Ishikawa (cell line): ENCODE results near the gene DPAGT1.

Experiments
- CEBPB ChIP-seq: IDR thresholded peaks from 2 replicates; pipeline ENCODE4 v1.6.1; 2012
- CREB1 ChIP-seq: IDR thresholded peaks from 2 replicates; pipeline ENCODE4 v1.6.1; 2012; ENCODE audit warnings: low read depth
- EGR1 ChIP-seq: IDR thresholded peaks from 2 replicates; pipeline ENCODE4 v1.6.1; 2012
- EP300 ChIP-seq: IDR thresholded peaks from 2 replicates; pipeline ENCODE4 v1.6.1; 2012; ENCODE audit warnings: borderline replicate concordance
- FOXM1 ChIP-seq: IDR thresholded peaks from 2 replicates; pipeline ENCODE4 v1.6.1; 2012; ENCODE audit warnings: low read depth, borderline replicate concordance
- NFIC ChIP-seq: IDR thresholded peaks from 2 replicates; pipeline ENCODE4 v1.6.1; 2012
- RAD21 ChIP-seq: IDR thresholded peaks from 2 replicates; pipeline ENCODE4 v1.6.1; 2012; ENCODE audit warnings: low read depth
- TAF1 ChIP-seq: IDR thresholded peaks from 2 replicates; pipeline ENCODE4 v1.6.1; 2012; ENCODE audit warnings: low read depth, mild to moderate bottlenecking
- TCF12 ChIP-seq: IDR thresholded peaks from 2 replicates; pipeline ENCODE4 v1.6.1; 2012; ENCODE audit warnings: low read depth
- TEAD4 ChIP-seq: IDR thresholded peaks from 2 replicates; pipeline ENCODE4 v1.6.1; 2012
- YY1 ChIP-seq: IDR thresholded peaks from 2 replicates; pipeline ENCODE4 v1.6.1; 2012; ENCODE audit warnings: low read depth
- ZBTB7A ChIP-seq: IDR thresholded peaks from 2 replicates; pipeline ENCODE4 v1.6.1; 2012; ENCODE audit warnings: low read depth
- TF ChIP-seq, protein P1 (sequence below): IDR thresholded peaks from 2 replicates; pipeline ENCODE4 v1.6.1; 2012
- TF ChIP-seq, protein P2 (sequence below): IDR thresholded peaks from 2 replicates; pipeline ENCODE4 v1.6.1; 2012
- TF ChIP-seq, protein P3 (sequence below): IDR thresholded peaks from 2 replicates; pipeline ENCODE4 v1.6.1; 2012; ENCODE audit warnings: low read depth, mild to moderate bottlenecking

Gene DPAGT1

DNA sequence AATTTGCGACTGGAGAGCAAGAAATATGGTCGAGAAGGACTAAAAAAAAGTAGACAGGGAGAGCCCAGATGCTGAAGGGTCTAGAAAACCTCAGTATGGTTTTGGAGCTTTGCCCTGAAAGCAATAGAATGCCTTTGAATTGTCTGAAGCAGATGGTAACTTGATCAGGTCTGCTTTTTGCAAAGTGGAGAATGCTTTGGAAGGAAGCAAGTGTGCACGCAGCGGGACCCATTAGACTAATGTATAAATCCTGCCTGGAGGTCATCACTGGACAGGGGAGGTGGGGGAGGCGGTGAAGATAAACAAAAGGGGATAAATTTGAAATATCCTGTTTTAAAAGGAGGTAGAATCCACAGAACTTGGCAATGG lies 19.0 kb upstream of the DPAGT1 start:
- TF ChIP-seq TCF12, result no peak
- no peak for TF ChIP-seq YY1
- TF ChIP-seq TEAD4, result no peak
- TF ChIP-seq, protein P1, sequence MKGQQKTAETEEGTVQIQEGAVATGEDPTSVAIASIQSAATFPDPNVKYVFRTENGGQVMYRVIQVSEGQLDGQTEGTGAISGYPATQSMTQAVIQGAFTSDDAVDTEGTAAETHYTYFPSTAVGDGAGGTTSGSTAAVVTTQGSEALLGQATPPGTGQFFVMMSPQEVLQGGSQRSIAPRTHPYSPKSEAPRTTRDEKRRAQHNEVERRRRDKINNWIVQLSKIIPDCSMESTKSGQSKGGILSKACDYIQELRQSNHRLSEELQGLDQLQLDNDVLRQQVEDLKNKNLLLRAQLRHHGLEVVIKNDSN, result no peak
- TF ChIP-seq RAD21, result no peak
- TF ChIP-seq CREB1, result no peak
- no peak for TF ChIP-seq EGR1
- TF ChIP-seq, protein P2, sequence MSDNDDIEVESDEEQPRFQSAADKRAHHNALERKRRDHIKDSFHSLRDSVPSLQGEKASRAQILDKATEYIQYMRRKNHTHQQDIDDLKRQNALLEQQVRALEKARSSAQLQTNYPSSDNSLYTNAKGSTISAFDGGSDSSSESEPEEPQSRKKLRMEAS, result no peak
- no peak for TF ChIP-seq CEBPB
- TF ChIP-seq FOXM1, result no peak
- TF ChIP-seq TAF1, result no peak

DNA sequence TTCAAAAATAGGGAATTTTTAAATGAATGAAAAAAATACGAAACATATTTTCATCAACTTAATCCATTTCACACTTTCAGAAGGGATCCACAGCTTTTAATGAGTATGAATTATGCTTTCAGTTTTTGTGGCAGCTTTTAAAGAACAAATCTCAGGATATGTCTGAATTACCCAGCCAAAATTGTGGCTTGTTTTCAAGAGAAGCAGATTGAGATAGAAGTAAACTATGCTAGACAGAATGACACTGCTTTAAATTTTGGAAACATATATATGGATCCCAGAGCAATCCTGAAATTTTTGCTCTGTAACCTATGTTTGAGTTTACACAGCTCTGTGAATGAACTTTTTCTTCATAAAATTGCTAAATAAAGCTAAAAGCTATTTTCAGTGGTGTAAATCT lies 17.3 kb upstream of the DPAGT1 start:
- TF ChIP-seq FOXM1 (no peak), ZBTB7A (no peak), CREB1 (no peak), EP300 (no peak), TAF1 (no peak), CEBPB (no peak), RAD21 (no peak)
- TF ChIP-seq, protein P1, result no peak
- TF ChIP-seq, protein P3, sequence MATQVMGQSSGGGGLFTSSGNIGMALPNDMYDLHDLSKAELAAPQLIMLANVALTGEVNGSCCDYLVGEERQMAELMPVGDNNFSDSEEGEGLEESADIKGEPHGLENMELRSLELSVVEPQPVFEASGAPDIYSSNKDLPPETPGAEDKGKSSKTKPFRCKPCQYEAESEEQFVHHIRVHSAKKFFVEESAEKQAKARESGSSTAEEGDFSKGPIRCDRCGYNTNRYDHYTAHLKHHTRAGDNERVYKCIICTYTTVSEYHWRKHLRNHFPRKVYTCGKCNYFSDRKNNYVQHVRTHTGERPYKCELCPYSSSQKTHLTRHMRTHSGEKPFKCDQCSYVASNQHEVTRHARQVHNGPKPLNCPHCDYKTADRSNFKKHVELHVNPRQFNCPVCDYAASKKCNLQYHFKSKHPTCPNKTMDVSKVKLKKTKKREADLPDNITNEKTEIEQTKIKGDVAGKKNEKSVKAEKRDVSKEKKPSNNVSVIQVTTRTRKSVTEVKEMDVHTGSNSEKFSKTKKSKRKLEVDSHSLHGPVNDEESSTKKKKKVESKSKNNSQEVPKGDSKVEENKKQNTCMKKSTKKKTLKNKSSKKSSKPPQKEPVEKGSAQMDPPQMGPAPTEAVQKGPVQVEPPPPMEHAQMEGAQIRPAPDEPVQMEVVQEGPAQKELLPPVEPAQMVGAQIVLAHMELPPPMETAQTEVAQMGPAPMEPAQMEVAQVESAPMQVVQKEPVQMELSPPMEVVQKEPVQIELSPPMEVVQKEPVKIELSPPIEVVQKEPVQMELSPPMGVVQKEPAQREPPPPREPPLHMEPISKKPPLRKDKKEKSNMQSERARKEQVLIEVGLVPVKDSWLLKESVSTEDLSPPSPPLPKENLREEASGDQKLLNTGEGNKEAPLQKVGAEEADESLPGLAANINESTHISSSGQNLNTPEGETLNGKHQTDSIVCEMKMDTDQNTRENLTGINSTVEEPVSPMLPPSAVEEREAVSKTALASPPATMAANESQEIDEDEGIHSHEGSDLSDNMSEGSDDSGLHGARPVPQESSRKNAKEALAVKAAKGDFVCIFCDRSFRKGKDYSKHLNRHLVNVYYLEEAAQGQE, result no peak
- TF ChIP-seq, protein P2, result no peak

DNA sequence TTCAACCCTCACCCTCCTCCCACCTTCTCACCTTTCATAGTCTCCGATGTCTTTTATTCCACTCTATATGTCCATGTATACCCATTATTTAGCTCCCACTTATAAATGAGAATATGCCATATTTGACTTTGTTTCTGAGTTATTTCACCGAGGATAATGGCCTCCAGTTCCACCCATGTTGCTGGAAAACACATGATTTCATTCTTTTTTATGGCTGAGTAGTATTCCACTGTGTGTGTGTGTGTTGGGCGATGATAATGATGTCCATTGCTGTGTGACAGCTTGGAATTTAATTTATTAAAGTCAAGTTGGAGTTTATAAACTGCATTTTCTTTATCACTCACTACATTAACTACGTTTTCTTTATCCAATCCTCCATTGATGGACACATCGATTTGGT lies 16.6 kb upstream of the DPAGT1 start:
- TF ChIP-seq TCF12, result no peak
- TF ChIP-seq, protein P2, result no peak
- no peak for TF ChIP-seq RAD21
- TF ChIP-seq EGR1, result no peak
- no peak for TF ChIP-seq CEBPB
- TF ChIP-seq EP300, result no peak
- no peak for TF ChIP-seq CREB1
- no peak for TF ChIP-seq YY1
- no peak for TF ChIP-seq TEAD4
- TF ChIP-seq FOXM1, result no peak
- TF ChIP-seq ZBTB7A, result no peak
- TF ChIP-seq NFIC, result no peak
- TF ChIP-seq, protein P3, result no peak
- TF ChIP-seq TAF1, result no peak
- TF ChIP-seq, protein P1, result no peak

DNA sequence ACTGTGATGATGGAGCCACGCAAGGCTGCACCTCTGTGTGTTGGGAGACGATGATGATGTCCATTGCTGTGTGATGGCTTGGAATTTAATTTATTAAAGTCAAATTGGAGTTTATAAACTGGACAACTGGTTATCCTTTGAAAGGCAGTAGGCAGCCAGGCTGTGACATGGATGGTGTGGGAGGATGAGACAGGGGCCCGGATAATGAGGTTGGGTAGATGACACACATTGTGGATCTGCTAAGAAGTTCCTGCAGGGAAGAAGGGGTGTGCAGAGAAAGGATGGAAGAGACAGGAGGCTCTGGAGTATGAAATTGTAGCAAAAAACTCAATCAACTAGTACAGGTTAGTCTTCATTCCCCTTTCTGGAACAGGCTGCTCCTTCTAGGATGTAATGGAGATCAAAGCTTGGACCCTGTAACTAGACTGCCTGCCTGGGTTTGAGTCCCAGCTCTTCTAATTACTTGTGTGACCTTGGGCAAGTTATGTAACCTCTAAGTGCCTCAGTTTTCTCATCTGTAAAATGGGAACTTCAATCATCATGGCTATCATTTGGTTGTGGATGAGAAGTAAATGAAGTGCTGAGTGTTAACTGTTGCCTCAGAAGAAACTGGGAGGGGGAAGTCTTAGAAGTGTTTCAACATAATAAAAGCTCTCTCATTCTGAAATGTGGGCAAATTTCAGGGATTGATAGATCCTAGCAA lies 15.5 kb upstream of the DPAGT1 start:
- TF ChIP-seq ZBTB7A (no peak), TCF12 (no peak), FOXM1 (no peak), YY1 (no peak), EGR1 (no peak), TAF1 (no peak), CREB1 (no peak), TEAD4 (no peak), NFIC (no peak), CEBPB (no peak), EP300 (no peak), RAD21 (no peak)
- TF ChIP-seq, protein P1, result no peak
- TF ChIP-seq, protein P3, result no peak
- TF ChIP-seq, protein P2, result no peak
